Measurements from ENCODE around the gene NAA30.

The NAA30 gene

DNA sequence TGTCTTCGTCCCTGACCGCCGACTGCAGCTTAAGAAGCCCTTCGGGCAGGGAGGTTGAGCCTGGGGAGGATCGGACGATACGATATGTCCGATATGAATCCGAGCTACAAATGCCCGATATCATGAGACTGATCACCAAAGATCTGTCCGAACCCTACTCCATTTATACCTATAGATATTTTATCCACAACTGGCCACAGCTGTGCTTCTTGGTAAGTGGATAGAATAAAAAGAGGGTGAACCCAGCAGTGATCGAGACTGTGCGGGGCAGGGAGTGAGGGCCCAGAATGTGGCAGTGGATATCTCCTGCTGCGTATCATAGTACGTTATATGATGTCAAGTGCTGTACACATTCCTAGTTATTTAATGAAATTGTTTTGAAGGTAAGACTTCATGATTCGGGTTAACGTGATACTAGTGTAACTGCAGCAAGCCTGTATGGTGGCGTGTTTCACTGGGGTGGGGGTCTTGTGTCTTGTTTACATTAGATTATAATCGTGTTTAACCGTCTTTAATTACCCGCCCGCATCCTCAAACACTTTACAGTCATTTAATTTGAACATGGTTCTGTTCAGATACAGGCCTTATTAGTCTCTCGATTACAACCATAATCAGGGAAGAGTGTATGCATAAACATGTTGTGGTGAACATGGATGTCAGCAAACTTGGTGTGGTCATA, 1.3 kb downstream of the NAA30 start:
- TF ChIP-seq PAX5 (IDR thresholded peaks at IDR 0.05; ENCODE audit: insufficient read depth, low read length, severe bottlenecking) (no peak), SPI1 (IDR thresholded peaks at IDR 0.05; ENCODE audit: low read depth, low read length) (no peak), POLR2A (IDR thresholded peaks at IDR 0.05; ENCODE audit: low read depth, low read length) (no peak), POU2F2 (IDR thresholded peaks at IDR 0.05; ENCODE audit: low read depth, low read length) (no peak), POLR2AphosphoS5 (IDR thresholded peaks at IDR 0.05; ENCODE audit: low read depth, low read length) (no peak), TAF1 (IDR thresholded peaks at IDR 0.05; ENCODE audit: low read depth, low read length) (no peak)
- DNase-seq (ENCODE audit: insufficient read length, low spot score) (no peak), FAIRE-seq (peak; percentile 51)

DNA sequence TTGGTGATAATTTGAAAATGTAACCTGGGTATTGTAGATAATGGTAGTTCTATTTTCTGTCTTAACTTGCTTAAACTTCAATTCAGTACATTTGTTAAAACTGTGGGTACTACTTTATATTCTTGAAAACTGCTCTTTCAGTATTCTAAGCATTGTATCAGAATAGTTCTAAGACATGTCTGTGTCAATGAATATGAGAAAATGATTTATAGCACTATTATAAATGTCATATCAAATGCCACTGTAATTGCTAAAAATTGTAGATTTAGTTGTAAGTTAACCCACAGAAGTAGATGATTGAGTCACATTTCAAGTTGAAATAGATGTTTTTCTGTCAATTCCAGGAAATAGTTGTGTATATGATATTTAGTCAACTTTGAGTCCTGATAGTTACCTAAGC, 2.4 kb downstream of the NAA30 start:
- TF ChIP-seq TAF1 (IDR thresholded peaks at IDR 0.05; ENCODE audit: low read depth, low read length) (no peak), POLR2A (IDR thresholded peaks at IDR 0.05; ENCODE audit: low read depth, low read length) (no peak), PAX5 (IDR thresholded peaks at IDR 0.05; ENCODE audit: insufficient read depth, low read length, severe bottlenecking) (no peak), POLR2AphosphoS5 (IDR thresholded peaks at IDR 0.05; ENCODE audit: low read depth, low read length) (no peak), SPI1 (IDR thresholded peaks at IDR 0.05; ENCODE audit: low read depth, low read length) (no peak), POU2F2 (IDR thresholded peaks at IDR 0.05; ENCODE audit: low read depth, low read length) (no peak)
- no peak for FAIRE-seq
- DNase-seq (ENCODE audit: insufficient read length, low spot score): no peak

DNA sequence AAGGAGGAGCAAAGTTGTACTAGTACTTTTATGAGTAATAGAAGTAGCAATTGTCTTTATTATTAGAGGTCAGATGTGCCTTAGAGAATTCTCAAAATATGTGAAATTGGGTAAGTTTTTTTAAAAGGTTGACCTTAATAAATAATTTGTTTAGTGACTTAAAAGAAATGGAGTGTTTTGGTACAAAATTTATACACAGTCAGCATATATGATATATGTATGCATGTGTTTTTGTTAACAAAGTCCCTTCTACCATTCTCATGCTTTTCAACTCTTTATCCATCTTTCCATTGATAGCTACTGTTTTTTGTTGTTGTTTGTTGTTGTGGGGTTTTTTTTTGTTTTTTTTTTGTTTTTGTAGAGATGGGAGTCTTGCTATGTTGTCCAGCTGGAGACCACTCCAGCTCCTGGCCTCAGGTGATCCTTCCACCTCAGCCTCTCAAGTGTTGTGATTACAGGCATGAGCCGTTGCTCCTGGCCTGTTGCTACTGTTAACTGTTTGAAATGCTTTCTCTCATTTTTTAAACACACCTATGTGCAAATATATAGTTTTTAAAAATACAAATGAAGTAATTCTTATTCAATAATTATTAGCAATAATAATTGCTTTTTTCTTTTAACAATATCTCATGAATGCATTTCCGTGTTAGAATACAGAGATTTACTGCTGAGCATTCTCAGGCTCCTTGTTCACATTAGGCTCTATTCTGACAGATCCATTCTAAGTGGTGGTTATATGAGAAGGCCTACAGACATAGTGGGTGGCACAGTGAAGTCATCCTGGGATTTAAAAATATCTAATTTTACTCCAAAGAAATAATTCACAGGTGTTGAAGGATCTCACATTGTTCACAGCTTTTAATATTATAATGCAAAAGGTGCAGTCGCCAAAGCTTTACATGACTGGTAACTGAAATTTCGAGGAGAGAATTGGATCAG, 10.4 kb downstream of the NAA30 start:
- no peak for TF ChIP-seq POLR2AphosphoS5 (IDR thresholded peaks at IDR 0.05; ENCODE audit: low read depth, low read length)
- no peak for TF ChIP-seq POLR2A (IDR thresholded peaks at IDR 0.05; ENCODE audit: low read depth, low read length)
- TF ChIP-seq POU2F2 (IDR thresholded peaks at IDR 0.05; ENCODE audit: low read depth, low read length): no peak
- no peak for TF ChIP-seq SPI1 (IDR thresholded peaks at IDR 0.05; ENCODE audit: low read depth, low read length)
- TF ChIP-seq PAX5 (IDR thresholded peaks at IDR 0.05; ENCODE audit: insufficient read depth, low read length, severe bottlenecking): no peak
- TF ChIP-seq TAF1 (IDR thresholded peaks at IDR 0.05; ENCODE audit: low read depth, low read length): no peak
- DNase-seq (ENCODE audit: insufficient read length, low spot score): no peak
- no peak for FAIRE-seq

DNA sequence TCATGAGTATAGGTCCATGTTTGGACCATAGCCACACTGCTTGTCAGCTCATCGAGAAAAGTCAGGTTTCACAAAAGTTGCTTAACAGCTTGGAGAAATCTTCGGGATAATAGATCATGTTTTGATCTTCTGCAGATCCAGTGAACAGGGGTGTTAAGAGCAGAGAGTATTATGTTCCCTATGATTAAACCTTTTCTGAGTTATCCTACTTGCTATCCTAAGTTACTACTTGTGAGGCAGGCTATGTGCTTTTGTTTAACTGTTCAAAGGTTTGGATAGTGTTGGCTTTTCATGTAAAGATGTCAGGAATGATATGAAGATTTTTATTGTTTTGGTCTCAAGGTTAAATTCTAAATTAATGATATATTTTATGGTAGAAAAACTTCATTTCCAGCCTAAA, 11.1 kb downstream of the NAA30 start:
- FAIRE-seq (no peak), DNase-seq (ENCODE audit: insufficient read length, low spot score) (no peak)

DNA sequence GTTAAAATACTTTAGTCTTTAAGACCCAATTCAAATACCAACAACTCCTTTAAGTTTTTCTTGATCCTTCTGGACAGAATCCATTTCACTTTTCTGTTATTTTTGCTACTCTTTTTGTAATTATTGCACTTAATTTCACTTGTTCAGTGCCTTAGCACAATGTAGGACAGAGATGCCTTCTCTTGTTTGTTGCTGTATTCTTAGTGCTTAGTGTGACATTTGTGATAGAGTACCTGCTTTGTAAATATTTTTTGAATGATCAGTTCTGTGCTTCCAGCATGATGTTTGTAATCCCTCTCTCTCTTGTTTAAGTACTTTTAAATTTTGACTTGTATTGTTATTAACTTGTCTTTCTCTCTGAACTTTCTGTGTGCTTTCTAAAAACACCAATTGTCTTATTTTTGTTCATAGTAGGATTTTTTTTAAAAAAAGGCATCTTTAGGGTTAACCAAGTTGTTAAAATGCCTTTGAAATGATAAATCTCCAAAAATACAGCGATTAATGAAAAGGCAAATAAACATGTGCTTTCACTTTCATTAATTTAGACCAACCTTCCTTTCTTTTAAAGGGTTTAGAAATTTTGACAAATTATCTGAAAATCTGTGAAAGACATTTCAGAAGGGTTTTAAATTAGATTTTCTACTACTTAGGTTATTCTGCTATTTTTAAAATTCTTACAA, 11.9 kb downstream of the NAA30 start:
- FAIRE-seq (no peak), DNase-seq (ENCODE audit: insufficient read length, low spot score) (no peak)
- TF ChIP-seq POU2F2 (IDR thresholded peaks at IDR 0.05; ENCODE audit: low read depth, low read length) (no peak), POLR2A (IDR thresholded peaks at IDR 0.05; ENCODE audit: low read depth, low read length) (no peak), SPI1 (IDR thresholded peaks at IDR 0.05; ENCODE audit: low read depth, low read length) (no peak), PAX5 (IDR thresholded peaks at IDR 0.05; ENCODE audit: insufficient read depth, low read length, severe bottlenecking) (no peak), POLR2AphosphoS5 (IDR thresholded peaks at IDR 0.05; ENCODE audit: low read depth, low read length) (no peak), TAF1 (IDR thresholded peaks at IDR 0.05; ENCODE audit: low read depth, low read length) (no peak)

More for the DNA sequence above, 11.1 kb downstream of the NAA30 start:
- TF ChIP-seq SPI1 (IDR thresholded peaks at IDR 0.05; ENCODE audit: low read depth, low read length): no peak
- no peak for TF ChIP-seq POLR2AphosphoS5 (IDR thresholded peaks at IDR 0.05; ENCODE audit: low read depth, low read length)
- no peak for TF ChIP-seq POU2F2 (IDR thresholded peaks at IDR 0.05; ENCODE audit: low read depth, low read length)
- TF ChIP-seq POLR2A (IDR thresholded peaks at IDR 0.05; ENCODE audit: low read depth, low read length): no peak
- no peak for TF ChIP-seq PAX5 (IDR thresholded peaks at IDR 0.05; ENCODE audit: insufficient read depth, low read length, severe bottlenecking)

DNA sequence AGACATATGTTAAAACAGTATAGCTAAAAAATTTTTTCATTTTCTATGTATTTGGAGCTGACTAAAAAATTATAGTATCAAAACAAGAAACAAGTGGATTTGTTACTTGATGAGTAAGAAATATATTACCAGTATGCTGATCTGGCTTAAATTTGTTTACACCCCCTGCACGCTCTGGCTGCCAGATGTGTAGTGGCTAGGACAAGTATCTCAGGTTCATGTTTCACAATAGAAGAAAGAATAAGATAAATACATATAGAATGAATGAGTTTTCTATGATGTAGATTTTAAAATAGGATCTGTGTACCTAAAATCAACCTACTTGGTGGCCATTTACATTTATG, 13.1 kb downstream of the NAA30 start:
- DNase-seq (ENCODE audit: insufficient read length, low spot score) (no peak), FAIRE-seq (no peak)
- no peak for TF ChIP-seq POU2F2 (IDR thresholded peaks at IDR 0.05; ENCODE audit: low read depth, low read length)
- TF ChIP-seq SPI1 (IDR thresholded peaks at IDR 0.05; ENCODE audit: low read depth, low read length): no peak
- TF ChIP-seq PAX5 (IDR thresholded peaks at IDR 0.05; ENCODE audit: insufficient read depth, low read length, severe bottlenecking): no peak
- no peak for TF ChIP-seq POLR2A (IDR thresholded peaks at IDR 0.05; ENCODE audit: low read depth, low read length)
- TF ChIP-seq POLR2AphosphoS5 (IDR thresholded peaks at IDR 0.05; ENCODE audit: low read depth, low read length): no peak

DNA sequence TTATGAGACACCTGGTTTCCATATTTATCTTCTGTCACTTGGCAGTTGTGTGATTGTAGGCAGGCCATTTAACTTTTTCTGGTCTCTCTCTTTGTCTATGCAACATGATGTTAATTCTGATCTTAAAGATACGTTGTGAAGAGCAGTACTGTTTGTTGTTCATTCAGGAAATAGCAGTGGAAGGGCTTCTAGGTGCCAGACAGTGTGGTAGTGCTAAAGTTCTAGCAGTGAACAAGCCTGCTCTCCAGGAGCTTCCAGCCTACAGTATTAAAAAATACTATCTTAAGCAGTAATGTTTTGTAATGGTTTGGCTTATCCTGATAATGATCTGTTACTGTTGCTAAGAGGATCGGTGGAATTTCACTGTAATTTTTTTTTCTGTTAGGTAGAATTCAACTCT, 15.2 kb downstream of the NAA30 start:
- TF ChIP-seq POLR2A (IDR thresholded peaks at IDR 0.05; ENCODE audit: low read depth, low read length) (no peak), POLR2AphosphoS5 (IDR thresholded peaks at IDR 0.05; ENCODE audit: low read depth, low read length) (no peak), PAX5 (IDR thresholded peaks at IDR 0.05; ENCODE audit: insufficient read depth, low read length, severe bottlenecking) (no peak), TAF1 (IDR thresholded peaks at IDR 0.05; ENCODE audit: low read depth, low read length) (no peak), SPI1 (IDR thresholded peaks at IDR 0.05; ENCODE audit: low read depth, low read length) (no peak), POU2F2 (IDR thresholded peaks at IDR 0.05; ENCODE audit: low read depth, low read length) (no peak)
- no peak for DNase-seq (ENCODE audit: insufficient read length, low spot score)
- no peak for FAIRE-seq

DNA sequence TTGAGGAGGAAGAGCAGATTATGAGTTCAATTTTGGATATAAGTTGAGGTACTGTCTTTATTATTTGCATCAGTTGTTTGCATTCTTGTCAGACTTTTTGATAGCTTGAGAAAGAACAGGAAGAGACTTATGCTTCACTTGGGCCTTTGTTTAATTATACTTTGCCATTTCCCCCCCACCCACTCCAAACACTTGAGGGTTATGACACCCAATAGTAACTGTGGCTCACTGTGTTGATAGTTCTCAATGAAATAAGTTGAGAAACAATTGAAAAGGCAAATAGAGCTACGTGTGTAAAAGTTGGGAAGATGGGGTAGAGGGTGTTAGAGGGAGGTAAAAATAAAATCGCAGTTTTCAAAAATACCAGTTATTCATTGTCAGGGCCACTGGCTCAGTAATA, 17.7 kb downstream of the NAA30 start:
- no peak for DNase-seq (ENCODE audit: insufficient read length, low spot score)
- TF ChIP-seq PAX5 (IDR thresholded peaks at IDR 0.05; ENCODE audit: insufficient read depth, low read length, severe bottlenecking) (no peak), POLR2AphosphoS5 (IDR thresholded peaks at IDR 0.05; ENCODE audit: low read depth, low read length) (no peak), POU2F2 (IDR thresholded peaks at IDR 0.05; ENCODE audit: low read depth, low read length) (no peak), SPI1 (IDR thresholded peaks at IDR 0.05; ENCODE audit: low read depth, low read length) (no peak), POLR2A (IDR thresholded peaks at IDR 0.05; ENCODE audit: low read depth, low read length) (no peak), TAF1 (IDR thresholded peaks at IDR 0.05; ENCODE audit: low read depth, low read length) (no peak)
- FAIRE-seq: no peak

DNA sequence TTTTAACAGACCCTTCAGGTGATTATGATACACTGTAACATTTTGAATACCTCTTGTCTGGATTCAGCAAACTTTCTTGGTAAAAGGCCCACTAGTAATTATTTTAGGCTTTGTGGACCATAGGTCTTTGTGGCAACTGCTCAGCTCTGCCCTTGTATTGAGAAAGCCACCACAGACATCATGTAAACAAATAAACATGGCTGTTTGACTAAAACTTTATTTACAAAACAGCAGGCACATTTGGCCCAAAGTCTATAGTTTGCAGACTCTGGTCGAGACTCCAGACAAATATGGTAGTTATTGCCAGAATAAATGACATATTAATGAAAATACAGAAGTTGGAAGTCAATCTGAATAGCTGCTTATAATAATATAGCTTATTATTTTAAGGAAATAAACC, 18.2 kb downstream of the NAA30 start:
- no peak for FAIRE-seq
- TF ChIP-seq PAX5 (IDR thresholded peaks at IDR 0.05; ENCODE audit: insufficient read depth, low read length, severe bottlenecking) (no peak), SPI1 (IDR thresholded peaks at IDR 0.05; ENCODE audit: low read depth, low read length) (no peak), TAF1 (IDR thresholded peaks at IDR 0.05; ENCODE audit: low read depth, low read length) (no peak), POU2F2 (IDR thresholded peaks at IDR 0.05; ENCODE audit: low read depth, low read length) (no peak), POLR2A (IDR thresholded peaks at IDR 0.05; ENCODE audit: low read depth, low read length) (no peak), POLR2AphosphoS5 (IDR thresholded peaks at IDR 0.05; ENCODE audit: low read depth, low read length) (no peak)
- no peak for DNase-seq (ENCODE audit: insufficient read length, low spot score)

All from GM12891 (cell line).